Pons (tissue), 1 donor: ENCODE results near the gene OR10W1.

ENCODE experiments used
- DNase-seq: peaks from one replicate; pipeline ENCODE4 v3.0.0-alpha.2; 2016; ENCODE audit warnings: low spot score

The OR10W1 gene

GRCh38 chr11:58268142-58268541, at the start of gene OR10W1:
OR10W1 (minus strand) TSS chr11:58268260; CDS start chr11:58267858, 402 bp downstream.
- DNase-seq: no peak

GRCh38 chr11:58316142-58316541, 48.1 kb upstream of the OR10W1 start:
- DNase-seq: no peak

- no peak for DNase-seq
Observed at GRCh38 chr11:58301576-58301975, 33.5 kb upstream of the OR10W1 start.

GRCh38 chr11:58292017-58292416, 24.0 kb upstream of the OR10W1 start:
- no peak for DNase-seq

- no peak for DNase-seq
Observed at GRCh38 chr11:58289266-58289665, 21.2 kb upstream of the OR10W1 start.

- peak; percentile 24 for DNase-seq
Observed at GRCh38 chr11:58286249-58286648, 18.2 kb upstream of the OR10W1 start.

GRCh38 chr11:58285483-58286040, 17.5 kb upstream of the OR10W1 start:
- no peak for DNase-seq

GRCh38 chr11:58276151-58276550, 8.1 kb upstream of the OR10W1 start:
- DNase-seq: no peak

GRCh38 chr11:58275002-58275401, 6.9 kb upstream of the OR10W1 start:
- no peak for DNase-seq

GRCh38 chr11:58259983-58260382, 8.1 kb downstream of the OR10W1 start:
- no peak for DNase-seq

- no peak for DNase-seq
Observed at GRCh38 chr11:58254936-58255335, 13.1 kb downstream of the OR10W1 start.

GRCh38 chr11:58243954-58244353, 24.1 kb downstream of the OR10W1 start:
- DNase-seq: no peak

GRCh38 chr11:58227956-58228615, 40.0 kb downstream of the OR10W1 start:
- DNase-seq: no peak

GRCh38 chr11:58222721-58223120, 45.3 kb downstream of the OR10W1 start:
- no peak for DNase-seq
